Activated T-cell treated with anti-CD3 and anti-CD28 coated beads, Interleukin-2, amount 50 U/mL, for 4 hours (primary cell): ENCODE data around the gene SNAI3. TPM values are rescaled to one million over a fixed set of nuclear protein-coding genes. Genes with fewer than 3 reads are reported as not detected.

Experiments
- ATAC-seq, 2 donors: fragments of 200-7000 bp; cut with Tn5 transposase; one replicate each; pipeline ENCODE4 v1.10.0; 2021
- DNase-seq: peaks from one replicate; pipeline ENCODE4 v3.0.0-alpha.2; 2020
- H3K27me3 Mint-ChIP-seq: one replicate; pipeline ENCODE4 v1.8.0; 2021; ENCODE audit warnings: low read depth, mixed read lengths
- H3K36me3 Mint-ChIP-seq: one replicate; pipeline ENCODE4 v1.8.0; 2022; ENCODE audit warnings: mixed read lengths; ENCODE audit not compliant: insufficient read depth
- H3K4me1 Mint-ChIP-seq: one replicate; pipeline ENCODE4 v1.8.0; 2021; ENCODE audit warnings: low read depth, mixed read lengths
- H3K4me3 Mint-ChIP-seq: one replicate; pipeline ENCODE4 v1.8.0; 2021; ENCODE audit warnings: mild to moderate bottlenecking, moderate library complexity, mixed read lengths
- H3K9me3 Mint-ChIP-seq: one replicate; pipeline ENCODE4 v1.8.0; 2021; ENCODE audit warnings: mixed read lengths
- total RNA-seq, 3 donors: library from RNA; stranded (reverse); gene quantifications; one replicate each; pipeline ENCODE4 v1.2.1, GENCODE V29; 2021

The SNAI3 gene
- total RNA-seq, 3 donors from 2014 or later, result 0.90 to 1.3 (median 1.2) TPM

- Mint-ChIP-seq H3K4me1 (peaks cover 20% of the 10 kb centered on the region), H3K4me3 (no peak overlapping the region), H3K9me3 (no peaks in the 10 kb centered on the region), H3K27me3 (no peaks in the 10 kb centered on the region), H3K36me3 (peaks cover 22% of the 10 kb centered on the region)
- DNase-seq (no peak), ATAC-seq (no peak)
These were observed 54.9 kb downstream of the SNAI3 start for GRCh38 chr16:88631384-88631783.

- no peaks in the 10 kb centered on the region for H3K9me3 Mint-ChIP-seq
- no peak for DNase-seq
- no peak overlapping the region for H3K4me3 Mint-ChIP-seq
- ATAC-seq, result no peak
- H3K36me3 Mint-ChIP-seq, result peaks cover 22% of the 10 kb centered on the region
- H3K27me3 Mint-ChIP-seq, result no peaks in the 10 kb centered on the region
- H3K4me1 Mint-ChIP-seq, result peaks cover 16% of the 10 kb centered on the region
These were observed 55.4 kb downstream of the SNAI3 start for GRCh38 chr16:88630941-88631340.

GRCh38 chr16:88630433-88630832 lies 55.9 kb downstream of the SNAI3 start:
- no peak for DNase-seq
- H3K36me3 Mint-ChIP-seq, result peaks cover 24% of the 10 kb centered on the region
- H3K4me3 Mint-ChIP-seq, result no peak overlapping the region
- H3K9me3 Mint-ChIP-seq, result no peaks in the 10 kb centered on the region
- ATAC-seq, result no peak
- no peaks in the 10 kb centered on the region for H3K27me3 Mint-ChIP-seq
- peaks cover 15% of the 10 kb centered on the region for H3K4me1 Mint-ChIP-seq

- H3K4me3 Mint-ChIP-seq, result no peak overlapping the region
- no peaks in the 10 kb centered on the region for H3K9me3 Mint-ChIP-seq
- H3K27me3 Mint-ChIP-seq, result no peaks in the 10 kb centered on the region
- peaks cover 13% of the 10 kb centered on the region for H3K4me1 Mint-ChIP-seq
- no peak for DNase-seq
- no peak for ATAC-seq
- H3K36me3 Mint-ChIP-seq, result peaks cover 26% of the 10 kb centered on the region
These were observed 56.5 kb downstream of the SNAI3 start for GRCh38 chr16:88629835-88630234.

- Mint-ChIP-seq H3K36me3 (peaks cover 29% of the 10 kb centered on the region), H3K9me3 (no peaks in the 10 kb centered on the region), H3K4me1 (peaks cover 10% of the 10 kb centered on the region), H3K4me3 (no peak overlapping the region), H3K27me3 (no peaks in the 10 kb centered on the region)
- ATAC-seq (no peak), DNase-seq (no peak)
These were observed 57.8 kb downstream of the SNAI3 start for GRCh38 chr16:88628512-88628974.

Other genes with a start within 250 kb of the SNAI3 start
- 10 to 100 TPM; 14.2 to 17.3 (median 15.9) TPM for gene ZFPM1, start 233.2 kb downstream of the SNAI3 start, total RNA-seq
- 100 to 1,000 TPM; 117 to 122 (median 118) TPM for gene ZC3H18, start 116.1 kb downstream of the SNAI3 start, total RNA-seq
- not detected for gene IL17C, start 47.9 kb downstream of the SNAI3 start, total RNA-seq
- gene CYBA, start 35.5 kb downstream of the SNAI3 start, total RNA-seq, result 100 to 1,000 TPM; 110 to 147 (median 117) TPM
- gene MVD, start 23.4 kb downstream of the SNAI3 start, total RNA-seq, result 10 to 100 TPM; 39.0 to 49.2 (median 44.4) TPM
- gene RNF166, start 19.9 kb upstream of the SNAI3 start, total RNA-seq, result 10 to 100 TPM; 28.0 to 45.7 (median 30.6) TPM
- gene CTU2, start 20.0 kb upstream of the SNAI3 start, total RNA-seq, result 100 to 1,000 TPM in 2 of 3 donors, 10 to 100 TPM in 1; 96.8 to 129 (median 116) TPM
- gene PIEZO1, start 98.7 kb upstream of the SNAI3 start, total RNA-seq, result 100 to 1,000 TPM; 116 to 171 (median 139) TPM
- 10 to 100 TPM; 81.0 to 96.4 (median 87.2) TPM for gene CDT1, start 117.3 kb upstream of the SNAI3 start, total RNA-seq
- 100 to 1,000 TPM; 534 to 566 (median 566) TPM for gene APRT, start 125.4 kb upstream of the SNAI3 start, total RNA-seq
- 10 to 100 TPM; 20.6 to 24.1 (median 21.1) TPM for gene GALNS, start 170.4 kb upstream of the SNAI3 start, total RNA-seq
- gene TRAPPC2L, start 170.6 kb upstream of the SNAI3 start, total RNA-seq, result 100 to 1,000 TPM in 1 of 3 donors, 10 to 100 TPM in 2; 78.9 to 105 (median 98.0) TPM
- not detected for gene PABPN1L, start 180.2 kb upstream of the SNAI3 start, total RNA-seq